DOHH2 (cell line): ENCODE results near the gene PAPOLA.

Experiments used
- CTCF ChIP-seq: fragments of 200-600 bp; sonication (generic); IDR thresholded peaks from one replicate; pipeline ENCODE4 v1.5.1; 2014; ENCODE audit warnings: antibody characterized with exemption, mild to moderate bottlenecking, low read depth, low read length; ENCODE audit not compliant: poor library complexity, severe bottlenecking
- EZH2phosphoT487 ChIP-seq: fragments of 200-600 bp; sonication (generic); IDR thresholded peaks from 2 replicates; pipeline ENCODE4 v1.6.1; 2017; ENCODE audit warnings: borderline replicate concordance, mild to moderate bottlenecking, antibody characterized with exemption, low read length, moderate library complexity, mixed read lengths

DNA sequence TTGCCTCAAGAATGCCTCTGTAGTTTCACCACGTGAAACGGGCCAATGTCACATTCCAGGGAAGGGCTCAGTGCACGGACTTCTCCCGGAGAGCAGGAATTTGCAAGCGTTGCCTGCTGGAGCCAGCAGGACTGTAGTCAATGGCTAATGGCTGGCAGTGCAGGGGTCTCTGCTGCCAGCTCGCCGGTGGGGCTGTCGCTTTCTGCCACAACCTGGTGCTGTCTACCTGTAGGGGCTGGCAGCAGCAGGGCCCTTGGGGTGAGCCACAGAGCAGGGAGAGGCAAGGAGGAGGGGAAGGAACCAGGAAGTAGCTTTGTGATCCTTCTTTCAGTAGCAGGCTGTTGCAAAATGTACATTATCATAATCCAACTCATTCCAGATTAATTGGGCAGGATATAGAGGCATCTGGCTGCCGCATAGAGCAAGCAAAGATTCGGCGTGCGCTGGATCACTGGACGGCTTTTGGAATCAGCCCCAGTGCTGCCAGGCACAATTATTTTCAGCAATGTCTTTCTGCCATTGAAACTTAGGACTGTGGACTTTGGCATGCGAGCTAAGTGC lies 114.1 kb downstream of the PAPOLA start:
- no peak for TF ChIP-seq CTCF
- TF ChIP-seq EZH2phosphoT487 = no peak
